ENCODE data around the gene SPATA31D4. TPM values are rescaled to one million over a fixed set of nuclear protein-coding genes. Genes with fewer than 3 reads are reported as not detected.

SPATA31D4 gene
- total RNA-seq, 1 donor from 2014 or later = not detected

DNA sequence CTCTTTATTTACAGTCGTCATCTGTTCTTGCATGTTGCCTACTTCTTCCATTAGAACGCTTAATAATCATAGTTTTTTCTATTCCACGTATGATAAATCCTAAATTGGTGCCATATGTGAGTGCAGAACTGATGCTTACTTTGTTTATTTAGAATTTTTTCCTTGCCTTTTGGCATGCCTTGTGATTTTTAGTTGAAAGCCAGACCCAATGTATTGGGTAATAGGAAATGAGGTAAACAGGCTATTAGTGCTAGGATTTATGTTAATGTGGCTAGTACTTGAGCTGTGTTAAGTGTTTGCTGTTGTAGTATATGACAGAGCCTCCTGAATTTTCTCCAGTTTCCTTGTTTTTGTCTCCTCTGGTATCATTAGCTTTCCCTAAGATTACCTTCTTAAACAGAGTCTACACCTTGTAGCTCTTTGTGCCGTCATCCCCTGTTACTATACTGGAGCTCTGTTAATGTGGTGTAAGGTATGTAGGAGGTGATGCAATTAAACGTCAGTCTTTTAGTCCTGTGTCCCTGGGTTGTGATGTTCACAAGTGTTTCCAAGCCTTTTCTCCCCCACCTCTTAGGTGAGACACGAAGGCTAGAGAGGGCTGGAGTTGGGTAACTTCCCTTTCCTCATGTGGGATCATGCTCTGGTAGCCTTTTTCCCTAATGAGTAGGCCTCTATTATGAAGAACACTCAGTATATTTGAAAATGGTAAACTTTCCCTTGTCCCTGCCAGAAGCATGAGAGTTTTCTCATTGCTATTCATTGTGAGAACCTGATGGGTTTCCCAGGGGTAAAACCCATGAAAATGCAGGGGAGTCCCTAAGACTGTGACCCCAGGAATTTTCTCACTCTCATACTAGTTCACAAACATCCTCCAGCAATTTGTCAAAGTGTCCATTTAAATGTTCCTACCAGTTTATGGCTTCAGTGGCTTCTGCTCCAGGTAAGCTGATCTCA is 36.3 kb downstream of the SPATA31D4 start:
- ATAC-seq = no peak

DNA sequence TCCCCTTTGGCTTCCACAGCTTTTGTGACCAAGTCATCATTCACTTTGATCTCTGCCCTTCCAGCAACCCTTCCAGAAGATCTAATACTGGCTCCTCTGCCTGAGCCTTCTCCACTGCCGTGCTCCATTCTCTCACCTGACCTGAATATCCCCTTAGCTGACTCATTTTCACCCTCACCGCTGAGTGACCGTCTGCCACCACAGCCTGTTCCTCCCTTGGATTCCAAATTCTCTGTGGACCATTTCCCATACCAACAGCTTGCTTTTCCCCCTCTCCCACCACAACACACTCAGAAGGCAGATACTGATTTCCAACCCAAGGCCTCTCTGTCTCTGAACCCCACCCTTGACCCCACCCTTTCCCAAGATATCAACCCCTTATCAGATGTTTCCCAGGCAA is 39.8 kb downstream of the SPATA31D4 start:
- no peak for ATAC-seq

DNA sequence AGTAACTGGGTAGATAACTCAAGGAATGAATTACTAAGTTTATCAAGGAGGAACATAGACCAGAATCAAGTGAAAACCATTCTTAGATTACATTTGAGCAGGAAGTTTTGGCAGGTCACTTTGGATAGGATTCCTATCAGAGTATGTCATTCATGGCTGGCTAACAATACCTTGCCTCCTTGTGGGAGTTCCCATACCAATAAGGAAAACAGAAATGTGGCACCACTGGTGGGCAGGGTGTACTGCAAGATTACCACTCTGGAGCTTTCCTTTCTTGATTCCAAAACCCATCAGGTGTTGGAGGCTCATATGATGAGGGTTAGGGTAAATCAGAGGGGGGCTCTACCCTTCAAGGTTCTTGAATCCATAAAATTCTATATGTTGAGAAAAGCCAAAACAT is 41.7 kb downstream of the SPATA31D4 start:
- no peak for ATAC-seq

DNA sequence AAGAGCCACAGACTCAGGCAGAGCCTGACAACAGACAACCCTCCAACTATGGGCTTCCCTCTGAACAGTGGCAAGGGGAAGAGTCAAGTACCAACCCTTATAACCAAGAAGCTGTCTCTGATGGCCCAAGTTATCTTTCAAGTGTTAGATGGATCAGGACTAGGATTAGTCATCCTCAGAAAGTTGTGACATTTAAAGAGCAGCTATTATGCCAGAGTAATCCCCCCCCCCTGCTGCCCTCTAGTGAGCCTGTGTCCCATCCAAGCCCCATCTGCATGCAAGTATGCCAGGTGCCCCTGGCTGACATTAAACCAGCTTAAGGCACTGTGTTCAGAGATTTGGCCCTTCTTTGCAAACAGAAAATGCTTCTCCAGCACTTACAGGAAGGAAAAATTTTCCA is 43.5 kb downstream of the SPATA31D4 start:
- no peak for ATAC-seq

DNA sequence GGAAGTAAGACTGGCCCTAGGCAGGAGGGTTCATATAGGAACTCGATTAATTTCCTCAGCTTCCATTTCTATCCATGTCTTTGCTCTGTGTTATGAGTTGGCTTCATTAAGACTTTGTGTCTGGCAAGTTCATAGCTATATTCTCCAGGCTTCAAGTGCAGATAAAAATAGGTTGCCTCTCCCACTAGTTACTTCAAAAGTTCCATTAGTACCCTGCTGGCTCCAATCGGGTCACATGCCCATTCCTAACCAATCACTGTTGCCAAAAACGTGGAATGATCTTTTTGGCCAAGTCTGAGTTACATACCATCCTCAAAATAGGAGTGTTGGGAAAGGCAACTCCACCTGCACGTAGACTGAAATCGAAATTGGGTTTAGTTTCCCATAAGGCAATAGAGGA is 46.5 kb downstream of the SPATA31D4 start:
- ATAC-seq = no peak

DNA sequence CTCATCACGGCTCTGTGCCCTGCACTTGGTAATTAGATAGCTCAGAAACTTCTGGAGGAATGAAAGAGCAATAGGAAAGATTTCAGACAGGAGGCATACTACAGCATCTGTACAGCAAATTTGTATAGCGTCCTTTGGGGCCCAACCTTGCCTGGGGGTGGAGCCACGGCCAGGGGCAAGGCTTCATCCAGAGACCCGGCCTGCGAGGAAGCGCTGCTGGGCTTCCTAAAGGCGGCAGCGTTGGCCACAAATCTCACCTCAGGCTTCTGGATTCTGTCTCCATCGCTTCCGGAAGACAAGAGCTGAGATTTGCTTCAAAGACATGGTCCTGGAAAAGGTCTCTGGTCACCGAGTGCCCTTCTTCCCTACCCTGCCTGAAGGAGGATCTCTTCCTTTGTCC is 48.1 kb downstream of the SPATA31D4 start:
- ATAC-seq = no peak

DNA sequence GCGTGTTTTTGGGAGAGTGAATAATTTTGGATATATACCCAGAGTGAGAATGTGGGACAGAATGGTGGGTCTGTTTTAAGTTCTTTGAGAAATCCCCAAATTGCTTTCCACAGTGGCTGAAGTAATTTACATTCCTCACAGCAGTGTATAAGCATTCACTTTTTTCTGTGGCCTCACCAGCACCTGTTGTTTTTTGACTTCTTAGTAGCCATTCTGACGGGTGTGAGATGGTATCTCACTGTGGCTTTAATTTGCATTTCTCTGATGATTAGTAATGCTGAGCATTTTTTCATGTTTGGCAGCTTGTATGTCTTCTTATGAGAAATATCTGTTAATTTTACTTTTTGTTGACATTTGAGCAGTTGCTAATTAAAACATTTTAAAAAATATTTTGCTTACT is 51.0 kb downstream of the SPATA31D4 start:
- no peak for ATAC-seq

DNA sequence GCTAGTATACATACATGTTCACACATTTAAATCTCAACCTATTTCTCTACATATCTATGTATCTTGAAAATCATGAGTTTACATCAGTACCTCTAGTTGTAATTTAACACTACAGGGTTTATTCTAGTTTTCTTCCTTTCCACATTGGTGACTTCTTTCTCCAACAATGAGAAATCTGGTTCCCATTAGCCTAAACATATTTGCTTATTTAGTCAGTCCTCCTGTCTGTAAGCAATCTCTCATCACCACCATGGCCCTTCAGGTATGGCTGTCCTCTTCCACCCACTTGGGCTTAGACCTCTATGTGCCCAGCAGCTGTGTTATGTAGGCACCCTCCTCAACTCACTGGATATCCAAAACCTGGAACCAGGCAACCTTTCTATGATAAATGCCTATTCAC is 52.3 kb downstream of the SPATA31D4 start:
- no peak for ATAC-seq

DNA sequence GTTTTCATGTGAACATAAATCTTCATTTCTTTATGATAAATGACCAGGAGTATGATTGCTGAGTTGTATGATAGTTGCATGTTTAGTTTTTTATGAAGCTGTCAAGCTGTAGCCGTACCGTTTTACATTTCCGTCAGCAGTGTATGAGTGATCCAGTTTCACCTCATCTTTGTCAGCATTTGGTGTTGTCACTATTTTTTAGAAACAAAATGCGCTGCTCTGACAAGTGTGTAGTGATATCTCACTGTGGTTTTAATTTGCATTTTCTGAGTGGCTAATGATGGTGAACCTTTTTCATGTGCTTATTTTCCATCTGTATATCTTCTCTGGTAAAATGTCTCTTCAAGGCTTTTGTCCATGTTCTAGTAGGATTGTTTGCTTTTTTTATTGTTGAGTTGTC is 53.7 kb downstream of the SPATA31D4 start:
- no peak for ATAC-seq

Other genes starting within 250 kb of the SPATA31D4 start
- gene TLE1, start 238.9 kb upstream of the SPATA31D4 start, total RNA-seq = 12.0 TPM
- not detected for gene SPATA31D3, start 15.1 kb downstream of the SPATA31D4 start, total RNA-seq
- not detected for gene SPATA31D1, start 60.3 kb downstream of the SPATA31D4 start, total RNA-seq